ENCODE data around the gene GNG7. TPM values are rescaled to one million over a fixed set of nuclear protein-coding genes. Genes with fewer than 3 reads are reported as not detected.

Gene GNG7
- total RNA-seq, 1 experiment from 2014 or later, result 7.7 TPM

GRCh38 chr19:2703691-2704216 is 1.3 kb upstream of the GNG7 start:
- H3K23me2 ChIP-seq (ENCODE audit: insufficient read length, low read depth, low read length, poor library complexity, severe bottlenecking), result peaks cover 7% of the 10 kb centered on the region
- no peak overlapping the region for H2BK20ac ChIP-seq (ENCODE audit: low read depth, low read length, poor library complexity, severe bottlenecking)
- H2BK12ac ChIP-seq (ENCODE audit: insufficient read length, low read depth, low read length), result no peak overlapping the region
- H2BK120ac ChIP-seq (ENCODE audit: low read depth, low read length, poor library complexity, severe bottlenecking), result no peak overlapping the region
- no peak overlapping the region for H3K23ac ChIP-seq (ENCODE audit: insufficient read length, low read depth, low read length)
- H4K20me1 ChIP-seq (ENCODE audit: control insufficient read depth, insufficient read depth, insufficient read length), result no peaks in the 10 kb centered on the region
- H3T11ph ChIP-seq (ENCODE audit: low read length), result no peak overlapping the region
- no peak for DNase-seq
- no peak overlapping the region for H3K14ac ChIP-seq (ENCODE audit: insufficient read depth, low read length)
- H2AK5ac ChIP-seq (ENCODE audit: insufficient read length, low read length), result no peak overlapping the region
- H4K5ac ChIP-seq (ENCODE audit: insufficient read length, low read depth, low read length), result no peak overlapping the region
- H3K56ac ChIP-seq (ENCODE audit: insufficient read length, low read depth, low read length), result no peak overlapping the region
- H3K27ac Mint-ChIP-seq, result no peak overlapping the region; a peak in 1 of 7 replicates
- TF ChIP-seq, protein P1, sequence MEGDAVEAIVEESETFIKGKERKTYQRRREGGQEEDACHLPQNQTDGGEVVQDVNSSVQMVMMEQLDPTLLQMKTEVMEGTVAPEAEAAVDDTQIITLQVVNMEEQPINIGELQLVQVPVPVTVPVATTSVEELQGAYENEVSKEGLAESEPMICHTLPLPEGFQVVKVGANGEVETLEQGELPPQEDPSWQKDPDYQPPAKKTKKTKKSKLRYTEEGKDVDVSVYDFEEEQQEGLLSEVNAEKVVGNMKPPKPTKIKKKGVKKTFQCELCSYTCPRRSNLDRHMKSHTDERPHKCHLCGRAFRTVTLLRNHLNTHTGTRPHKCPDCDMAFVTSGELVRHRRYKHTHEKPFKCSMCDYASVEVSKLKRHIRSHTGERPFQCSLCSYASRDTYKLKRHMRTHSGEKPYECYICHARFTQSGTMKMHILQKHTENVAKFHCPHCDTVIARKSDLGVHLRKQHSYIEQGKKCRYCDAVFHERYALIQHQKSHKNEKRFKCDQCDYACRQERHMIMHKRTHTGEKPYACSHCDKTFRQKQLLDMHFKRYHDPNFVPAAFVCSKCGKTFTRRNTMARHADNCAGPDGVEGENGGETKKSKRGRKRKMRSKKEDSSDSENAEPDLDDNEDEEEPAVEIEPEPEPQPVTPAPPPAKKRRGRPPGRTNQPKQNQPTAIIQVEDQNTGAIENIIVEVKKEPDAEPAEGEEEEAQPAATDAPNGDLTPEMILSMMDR (conservative IDR thresholded peaks at IDR 0.05), result no peak
- no peak overlapping the region for H3K4me3 Mint-ChIP-seq
- H3K79me2 ChIP-seq (ENCODE audit: insufficient read depth, low read length), result no peaks in the 10 kb centered on the region
- no CpG with 5 or more reads among the region's 6 CpGs for WGBS (ENCODE audit: extremely low coverage, insufficient read length, low lambda C conversion rate)
- H3K4me1 Mint-ChIP-seq, result peaks cover 12 to 17% of the 10 kb centered on the region in 2 experiments
- no peak overlapping the region for H3K27ac ChIP-seq (ENCODE audit: insufficient read length, low read depth, low read length)
- H4K91ac ChIP-seq (ENCODE audit: insufficient read length, low read depth, low read length), result no peak overlapping the region
- H3K27me3 ChIP-seq (ENCODE audit: insufficient read depth, low read length), result peaks cover 6% of the 10 kb centered on the region; the same call in 1 of the 2 replicates
- no peaks in the 10 kb centered on the region; a peak in 1 of 7 replicates for H3K36me3 Mint-ChIP-seq (ENCODE audit: insufficient read depth in 1 of 3, low read depth in 3 of 3)
- no peak overlapping the region for H2BK5ac ChIP-seq (ENCODE audit: insufficient read length, low read length)
- no peaks in the 10 kb centered on the region for H3K9me3 Mint-ChIP-seq
- no peak overlapping the region for H3K4ac ChIP-seq (ENCODE audit: low read depth, low read length)
- H2AFZ ChIP-seq (ENCODE audit: low read length), result no peak overlapping the region
- no peaks in the 10 kb centered on the region for H3K4me1 ChIP-seq (ENCODE audit: insufficient read depth, low read length)
- H3K9me3 ChIP-seq (ENCODE audit: control insufficient read depth, low read depth, low read length), result no peaks in the 10 kb centered on the region
- no peak overlapping the region for H3K4me2 ChIP-seq (ENCODE audit: insufficient read depth, insufficient read length, low read length)
- H2BK15ac ChIP-seq (ENCODE audit: low read depth, low read length), result no peak overlapping the region
- no peaks in the 10 kb centered on the region for H3K79me1 ChIP-seq (ENCODE audit: insufficient read depth, low read depth, low read length, poor library complexity, severe bottlenecking)
- no peak overlapping the region for H3K18ac ChIP-seq (ENCODE audit: insufficient read length, low read depth, low read length)
- H3K27me3 Mint-ChIP-seq (ENCODE audit: low read depth), result peaks cover 28% of the 10 kb centered on the region
- no peak overlapping the region for H3K9ac ChIP-seq (ENCODE audit: extremely low read depth, insufficient read length, low read length)
- no peak overlapping the region for H4K8ac ChIP-seq (replicated peaks; ENCODE audit: insufficient read length, low read depth, low read length)
